Measurements from ENCODE around the gene IL17REL. TPM values are rescaled to one million over a fixed set of nuclear protein-coding genes. Genes with fewer than 3 reads are reported as not detected.

IL17REL gene
- polyA plus RNA-seq, 3 donors = not detected

- intact Hi-C loops (cut with micrococcal nuclease) = no loop called here
- no peak for TF ChIP-seq CTCF (IDR thresholded peaks at IDR 0.05)
Measured at GRCh38 chr22:50025993-50026392, 13.4 kb upstream of the IL17REL start.

GRCh38 chr22:50022171-50022819 lies 9.7 kb upstream of the IL17REL start:
- peaks cover 0 to 4% (median 0%) of the 10 kb centered on the region in 7 donors for H3K9me3 Mint-ChIP-seq
- Histone ChIP-seq H3K4me2 (replicated peaks; ENCODE audit: extremely low read depth, low read length, poor library complexity, severe bottlenecking) (no peak overlapping the region), H3K4me3 (replicated peaks in 1 of 3; ENCODE audit: low read depth in 2 of 3, low read length in 3 of 3) (no peak overlapping the region), H3K27me3 (ENCODE audit: control insufficient read depth in 2 of 2, insufficient read depth in 2 of 2, low read length in 2 of 2) (peaks cover 5 to 17% of the 10 kb centered on the region in 2 donors), H3K79me2 (ENCODE audit: insufficient read depth, low read length) (no peaks in the 10 kb centered on the region), H4K20me1 (ENCODE audit: insufficient read depth, low read length) (no peaks in the 10 kb centered on the region), H3K36me3 (replicated peaks in 1 of 2; ENCODE audit: control insufficient read depth in 1 of 2, insufficient read depth in 2 of 2, low read length in 2 of 2) (no peaks in the 10 kb centered on the region), H3K9ac (ENCODE audit: insufficient read depth, low read length, poor library complexity, severe bottlenecking) (no peak overlapping the region), H3K4me1 (ENCODE audit: control insufficient read depth in 1 of 2, insufficient read depth in 2 of 2, low read length in 2 of 2) (no peaks in the 10 kb centered on the region), H2AFZ (ENCODE audit: insufficient read depth, low read depth, low read length, poor library complexity, severe bottlenecking) (no peak overlapping the region), H3K9me3 (replicated peaks in 1 of 2; ENCODE audit: control insufficient read depth in 1 of 2, insufficient read depth in 1 of 2, low read length in 2 of 2) (peaks cover 5 to 7% of the 10 kb centered on the region in 2 donors), H3K27ac (ENCODE audit: low read depth in 1 of 2, low read length in 2 of 2) (no peak overlapping the region)
- no peak overlapping the region for H3K27ac Mint-ChIP-seq
- H3K27me3 Mint-ChIP-seq (ENCODE audit: low read depth in 3 of 3) = peaks cover 19 to 28% (median 21%) of the 10 kb centered on the region in 3 donors
- H3K4me1 Mint-ChIP-seq = peaks cover 6% of the 10 kb centered on the region
- no peak for DNase-seq
- TF ChIP-seq CTCF (IDR thresholded peaks at IDR 0.05) = no peak
- H3K36me3 Mint-ChIP-seq = no peaks in the 10 kb centered on the region
- intact Hi-C loops (cut with micrococcal nuclease) = no loop called here
- WGBS (ENCODE audit: insufficient coverage) = 74% methylated on average over 9 of the region's 14 CpGs
- H3K4me3 Mint-ChIP-seq = no peak overlapping the region

More at GRCh38 chr22:50025993-50026392, 13.4 kb upstream of the IL17REL start:
- H3K36me3 ChIP-seq (replicated peaks in 1 of 2; ENCODE audit: control insufficient read depth in 1 of 2, insufficient read depth in 2 of 2, low read length in 2 of 2) = no peaks in the 10 kb centered on the region
- no peak overlapping the region for H3K27ac Mint-ChIP-seq
- no peak overlapping the region for H3K9ac ChIP-seq (ENCODE audit: insufficient read depth, low read length, poor library complexity, severe bottlenecking)
- no peaks in the 10 kb centered on the region for H4K20me1 ChIP-seq (ENCODE audit: insufficient read depth, low read length)
- H3K4me3 ChIP-seq (replicated peaks in 1 of 3; ENCODE audit: low read depth in 2 of 3, low read length in 3 of 3) = no peak overlapping the region
- peaks cover 0 to 6% of the 10 kb centered on the region in 2 donors for H3K4me1 ChIP-seq (ENCODE audit: control insufficient read depth in 1 of 2, insufficient read depth in 2 of 2, low read length in 2 of 2)
- H3K36me3 Mint-ChIP-seq = no peaks in the 10 kb centered on the region
- no peaks in the 10 kb centered on the region for H3K9me3 ChIP-seq (replicated peaks in 1 of 2; ENCODE audit: control insufficient read depth in 1 of 2, insufficient read depth in 1 of 2, low read length in 2 of 2)
- no peak overlapping the region for H3K27ac ChIP-seq (ENCODE audit: low read depth in 1 of 2, low read length in 2 of 2)
- H3K4me1 Mint-ChIP-seq = peaks cover 2% of the 10 kb centered on the region
- no peaks in the 10 kb centered on the region for H3K79me2 ChIP-seq (ENCODE audit: insufficient read depth, low read length)
- 96% methylated on average over 10 of the region's 13 CpGs for WGBS (ENCODE audit: insufficient coverage)
- no peak overlapping the region for H2AFZ ChIP-seq (ENCODE audit: insufficient read depth, low read depth, low read length, poor library complexity, severe bottlenecking)
- no peak for DNase-seq
- H3K27me3 Mint-ChIP-seq (ENCODE audit: low read depth in 3 of 3) = peaks cover 13 to 31% (median 18%) of the 10 kb centered on the region in 3 donors
- H3K27me3 ChIP-seq (ENCODE audit: control insufficient read depth in 2 of 2, insufficient read depth in 2 of 2, low read length in 2 of 2) = peaks cover 0 to 11% of the 10 kb centered on the region in 2 donors
- H3K4me3 Mint-ChIP-seq = no peak overlapping the region
- no peak overlapping the region for H3K4me2 ChIP-seq (replicated peaks; ENCODE audit: extremely low read depth, low read length, poor library complexity, severe bottlenecking)
- H3K9me3 Mint-ChIP-seq = peaks cover 0 to 3% (median 0%) of the 10 kb centered on the region in 7 donors

All from CD14-positive monocyte (primary cell).